Measurements from ENCODE around the gene TGM1.

DNA sequence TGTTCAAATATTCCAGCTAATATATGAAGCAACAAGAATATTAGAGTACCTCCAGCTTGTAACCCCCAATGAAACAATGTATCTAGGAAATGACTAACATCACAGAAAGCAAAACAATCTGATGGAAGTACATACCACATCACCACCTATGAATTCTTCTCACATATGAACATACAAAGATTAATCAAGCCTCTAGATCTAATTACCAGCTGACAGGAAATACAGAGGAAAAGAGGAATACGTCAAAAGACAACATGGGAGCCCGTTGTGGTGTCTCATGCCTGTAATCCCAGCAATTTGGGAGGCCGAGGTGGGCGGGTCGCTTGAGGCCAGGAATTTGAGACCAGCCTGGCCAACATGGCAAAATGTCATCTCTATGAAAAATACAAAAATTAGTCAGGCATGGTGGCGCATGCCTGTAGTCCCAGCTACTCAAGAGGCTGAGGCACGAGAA lies 38.3 kb downstream of the TGM1 start:
- TF ChIP-seq POLR2AphosphoS5 (IDR thresholded peaks at IDR 0.05): no peak
- no peak for TF ChIP-seq POLR2A (IDR thresholded peaks at IDR 0.05)
- TF ChIP-seq, protein P1, sequence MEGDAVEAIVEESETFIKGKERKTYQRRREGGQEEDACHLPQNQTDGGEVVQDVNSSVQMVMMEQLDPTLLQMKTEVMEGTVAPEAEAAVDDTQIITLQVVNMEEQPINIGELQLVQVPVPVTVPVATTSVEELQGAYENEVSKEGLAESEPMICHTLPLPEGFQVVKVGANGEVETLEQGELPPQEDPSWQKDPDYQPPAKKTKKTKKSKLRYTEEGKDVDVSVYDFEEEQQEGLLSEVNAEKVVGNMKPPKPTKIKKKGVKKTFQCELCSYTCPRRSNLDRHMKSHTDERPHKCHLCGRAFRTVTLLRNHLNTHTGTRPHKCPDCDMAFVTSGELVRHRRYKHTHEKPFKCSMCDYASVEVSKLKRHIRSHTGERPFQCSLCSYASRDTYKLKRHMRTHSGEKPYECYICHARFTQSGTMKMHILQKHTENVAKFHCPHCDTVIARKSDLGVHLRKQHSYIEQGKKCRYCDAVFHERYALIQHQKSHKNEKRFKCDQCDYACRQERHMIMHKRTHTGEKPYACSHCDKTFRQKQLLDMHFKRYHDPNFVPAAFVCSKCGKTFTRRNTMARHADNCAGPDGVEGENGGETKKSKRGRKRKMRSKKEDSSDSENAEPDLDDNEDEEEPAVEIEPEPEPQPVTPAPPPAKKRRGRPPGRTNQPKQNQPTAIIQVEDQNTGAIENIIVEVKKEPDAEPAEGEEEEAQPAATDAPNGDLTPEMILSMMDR (IDR thresholded peaks at IDR 0.05): no peak
- no peak for TF ChIP-seq EP300 (IDR thresholded peaks at IDR 0.05)

All from gastroesophageal sphincter (tissue), 3 donors.